ENCODE data around the gene CAMK1D.

The CAMK1D gene

GRCh38 chr10:12566161-12567115 is 217.1 kb downstream of the CAMK1D start:
- no peak for DNase-seq (ENCODE audit: low read depth)
- H3K4me3 ChIP-seq (ENCODE audit: low read length): no peak overlapping the region
- TF ChIP-seq CTCF (conservative IDR thresholded peaks at IDR 0.05; ENCODE audit: low read depth, low read length): no peak

GRCh38 chr10:12568391-12569009 is 219.2 kb downstream of the CAMK1D start:
- no peak for DNase-seq (ENCODE audit: low read depth)
- H3K4me3 ChIP-seq (ENCODE audit: low read length): no peak overlapping the region
- no peak for TF ChIP-seq CTCF (conservative IDR thresholded peaks at IDR 0.05; ENCODE audit: low read depth, low read length)

GRCh38 chr10:12572281-12572680 is 222.9 kb downstream of the CAMK1D start:
- no peak overlapping the region for H3K4me3 ChIP-seq (ENCODE audit: low read length)
- no peak for DNase-seq (ENCODE audit: low read depth)
- no peak for TF ChIP-seq CTCF (conservative IDR thresholded peaks at IDR 0.05; ENCODE audit: low read depth, low read length)

- TF ChIP-seq CTCF (conservative IDR thresholded peaks at IDR 0.05; ENCODE audit: low read depth, low read length): no peak
- H3K4me3 ChIP-seq (ENCODE audit: low read length): no peak overlapping the region
- no peak for DNase-seq (ENCODE audit: low read depth)
Measured at GRCh38 chr10:12577610-12578009, 228.3 kb downstream of the CAMK1D start.

- no peak for DNase-seq (ENCODE audit: low read depth)
- no peak for TF ChIP-seq CTCF (conservative IDR thresholded peaks at IDR 0.05; ENCODE audit: low read depth, low read length)
- no peak overlapping the region for H3K4me3 ChIP-seq (ENCODE audit: low read length)
Measured at GRCh38 chr10:12579954-12580858, 230.9 kb downstream of the CAMK1D start.

- no peak for TF ChIP-seq CTCF (conservative IDR thresholded peaks at IDR 0.05; ENCODE audit: low read depth, low read length)
- H3K4me3 ChIP-seq (ENCODE audit: low read length): no peak overlapping the region
- DNase-seq (ENCODE audit: low read depth): no peak
Measured at GRCh38 chr10:12583891-12584595, 234.7 kb downstream of the CAMK1D start.
